SK-N-SH treated with all-trans-retinoic acid at 6 μM for 48 hours (cell line): Measurements from ENCODE around the gene ITPR3.

Experiments used
- ARNTL ChIP-seq: fragments of 450-650 bp; formaldehyde crosslinking; IDR thresholded peaks from 2 replicates; pipeline ENCODE4 v1.5.0; 2020; ENCODE audit warnings: low read depth, mild to moderate bottlenecking, moderate library complexity, borderline replicate concordance
- TOX ChIP-seq: fragments of 250-450 bp; sonication (Bioruptor Pico); IDR thresholded peaks from 2 replicates; pipeline ENCODE4 v1.8.0; 2021; ENCODE audit warnings: mild to moderate bottlenecking, moderate library complexity, borderline replicate concordance
- ZFP3 ChIP-seq: fragments of 250-450 bp; sonication (Bioruptor Pico); IDR thresholded peaks from 2 replicates; pipeline ENCODE4 v1.5.0; 2020; ENCODE audit warnings: mild to moderate bottlenecking, moderate library complexity
- ZFP30 ChIP-seq: fragments of 450-650 bp; formaldehyde crosslinking; IDR thresholded peaks from 2 replicates; pipeline ENCODE4 v1.5.0; 2022; ENCODE audit warnings: mild to moderate bottlenecking, moderate library complexity
- TF ChIP-seq, protein P1 (sequence below): fragments of 250-450 bp; sonication (Bioruptor Pico); IDR thresholded peaks from 2 replicates; pipeline ENCODE4 v1.8.0; 2020; ENCODE audit warnings: mild to moderate bottlenecking, moderate library complexity, borderline replicate concordance

DNA sequence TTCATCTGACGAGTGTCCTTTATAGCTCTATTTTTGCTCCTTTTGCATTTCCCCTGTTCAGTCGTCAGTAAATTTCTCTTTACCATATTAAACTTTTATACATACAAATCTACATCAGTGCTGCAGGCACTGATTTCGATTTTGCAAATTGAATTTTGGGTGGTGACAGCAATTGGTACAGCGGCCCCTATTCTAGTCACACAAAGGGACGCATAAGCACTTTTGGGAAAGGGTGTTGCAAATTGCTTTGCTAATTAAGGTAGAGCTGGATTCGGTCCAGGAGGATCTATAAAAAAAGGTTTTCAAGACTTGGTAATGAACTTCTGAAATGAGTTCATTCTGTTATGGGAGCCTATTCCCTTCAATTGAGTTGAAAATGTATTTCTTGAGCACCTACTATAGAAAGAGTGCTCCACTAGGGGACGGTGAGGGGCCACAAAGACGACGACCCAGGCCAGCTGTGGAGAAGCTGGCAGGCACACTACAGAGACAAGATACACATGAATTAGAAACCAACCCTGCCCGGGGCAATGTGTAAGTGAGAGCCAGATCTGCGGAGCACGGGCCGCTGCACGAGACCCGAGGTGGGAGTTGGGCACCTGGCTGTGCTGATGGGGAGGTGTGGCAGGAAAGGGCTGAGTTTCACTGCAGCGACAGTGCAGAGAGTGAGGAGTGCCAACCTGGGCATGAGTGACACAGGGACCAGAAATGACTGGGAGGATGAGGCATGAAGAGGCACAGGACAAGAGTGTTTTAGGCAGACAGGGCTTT, 85.0 kb downstream of the ITPR3 start:
- TF ChIP-seq ZFP30, result no peak
- TF ChIP-seq, protein P1, sequence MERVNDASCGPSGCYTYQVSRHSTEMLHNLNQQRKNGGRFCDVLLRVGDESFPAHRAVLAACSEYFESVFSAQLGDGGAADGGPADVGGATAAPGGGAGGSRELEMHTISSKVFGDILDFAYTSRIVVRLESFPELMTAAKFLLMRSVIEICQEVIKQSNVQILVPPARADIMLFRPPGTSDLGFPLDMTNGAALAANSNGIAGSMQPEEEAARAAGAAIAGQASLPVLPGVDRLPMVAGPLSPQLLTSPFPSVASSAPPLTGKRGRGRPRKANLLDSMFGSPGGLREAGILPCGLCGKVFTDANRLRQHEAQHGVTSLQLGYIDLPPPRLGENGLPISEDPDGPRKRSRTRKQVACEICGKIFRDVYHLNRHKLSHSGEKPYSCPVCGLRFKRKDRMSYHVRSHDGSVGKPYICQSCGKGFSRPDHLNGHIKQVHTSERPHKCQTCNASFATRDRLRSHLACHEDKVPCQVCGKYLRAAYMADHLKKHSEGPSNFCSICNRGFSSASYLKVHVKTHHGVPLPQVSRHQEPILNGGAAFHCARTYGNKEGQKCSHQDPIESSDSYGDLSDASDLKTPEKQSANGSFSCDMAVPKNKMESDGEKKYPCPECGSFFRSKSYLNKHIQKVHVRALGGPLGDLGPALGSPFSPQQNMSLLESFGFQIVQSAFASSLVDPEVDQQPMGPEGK (CRISPR knock-in tag), result no peak
- TF ChIP-seq ZFP3 (CRISPR knock-in tag), result no peak
- no peak for TF ChIP-seq ARNTL
- TF ChIP-seq TOX (CRISPR knock-in tag), result no peak
